IPS-11a (cell line): ENCODE measurements around the gene DGUOK.
A peak's percentile ranks its signal among the peaks of the same experiment; 100 is the strongest.

ENCODE experiments used
- H3K4me3 ChIP-seq: one replicate; pipeline ENCODE4 v1.5.1; 2013; ENCODE audit warnings: low read depth, low read length, control low read depth

DGUOK gene

DNA sequence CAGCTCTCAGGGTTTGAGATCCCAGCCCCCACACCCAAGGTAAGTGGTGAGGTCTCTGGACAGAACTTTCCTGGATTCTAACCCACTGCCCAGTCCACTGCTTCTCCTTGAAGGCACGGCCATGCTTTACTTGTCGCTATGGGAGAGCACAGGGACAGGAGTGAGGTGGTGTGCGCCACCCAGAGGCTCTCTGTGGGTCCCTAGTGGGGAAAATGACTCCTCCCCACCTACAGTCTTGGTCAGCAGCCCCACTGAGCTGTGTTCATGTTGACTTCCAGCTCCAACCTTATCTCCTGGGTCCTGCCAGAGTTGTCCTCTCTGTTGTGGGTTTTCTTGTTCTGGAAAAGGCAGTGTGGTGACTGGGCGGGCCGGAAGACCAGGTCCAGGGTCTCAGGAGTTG, 69.1 kb downstream of the DGUOK start:
- no peak overlapping the region for H3K4me3 ChIP-seq

DNA sequence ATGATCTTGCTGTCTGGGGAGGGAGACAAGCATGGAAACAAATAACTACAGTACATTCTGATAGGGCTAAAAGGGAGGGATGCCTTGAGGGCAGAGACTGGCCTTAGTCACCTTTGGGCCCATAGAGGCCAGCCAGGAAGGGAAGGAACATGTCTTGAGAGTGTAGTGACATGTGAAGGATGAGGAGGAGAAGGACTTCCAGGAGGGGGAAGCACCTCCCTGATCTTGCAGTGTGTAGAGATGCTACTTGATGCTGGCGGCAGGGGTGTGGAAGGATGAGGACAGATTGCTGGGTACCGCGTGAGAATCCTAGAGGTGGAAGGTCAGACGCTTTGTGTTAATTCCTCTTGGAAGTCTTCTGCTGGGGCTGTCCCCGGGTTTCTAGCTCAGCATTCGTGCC, 71.1 kb downstream of the DGUOK start:
- no peak overlapping the region for H3K4me3 ChIP-seq

GRCh38 chr2:73998451-73998850, 71.8 kb downstream of the DGUOK start:
- no peak overlapping the region for H3K4me3 ChIP-seq

DNA sequence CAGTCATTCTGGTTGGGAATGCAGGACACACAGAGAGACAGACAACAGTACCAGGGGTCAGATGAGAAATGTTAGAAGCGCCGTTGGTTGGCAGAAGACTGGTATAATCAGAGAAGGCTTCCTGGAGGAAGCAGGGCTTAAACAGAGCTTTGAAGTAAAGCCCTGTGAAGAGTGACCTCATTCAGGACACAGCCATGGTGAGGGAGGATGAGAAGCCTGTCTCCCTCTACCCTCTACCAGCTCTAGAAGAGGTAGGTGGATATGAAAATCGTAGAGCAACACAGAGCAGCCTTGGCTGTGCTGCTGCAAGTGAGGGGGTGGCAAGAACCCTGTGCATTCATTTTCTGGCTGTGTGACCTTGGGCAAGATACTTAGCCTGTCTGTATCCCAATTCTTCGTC, 72.3 kb downstream of the DGUOK start:
- H3K4me3 ChIP-seq: no peak overlapping the region

GRCh38 chr2:73999881-74000597, 73.4 kb downstream of the DGUOK start:
- no peak overlapping the region for H3K4me3 ChIP-seq

DNA sequence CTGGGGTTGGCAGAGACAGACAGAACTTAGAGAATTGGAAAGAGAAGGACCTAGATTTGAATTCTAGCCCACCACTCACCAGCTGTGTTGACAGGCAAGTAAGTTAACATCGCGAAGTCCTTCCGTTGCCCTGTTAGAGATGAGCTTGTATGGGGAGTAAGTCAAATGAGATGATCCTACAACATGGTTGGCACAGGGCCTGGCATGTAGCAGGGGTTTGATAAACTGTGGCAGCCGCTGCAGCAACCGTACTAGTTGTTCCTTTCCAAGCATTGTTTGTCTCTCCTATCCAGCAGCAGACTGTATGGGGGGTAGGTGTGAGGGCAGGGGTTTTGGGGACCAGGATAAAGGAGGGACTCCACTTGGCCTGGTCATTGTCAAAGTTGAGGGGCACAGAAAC, 74.0 kb downstream of the DGUOK start:
- no peak overlapping the region for H3K4me3 ChIP-seq

DNA sequence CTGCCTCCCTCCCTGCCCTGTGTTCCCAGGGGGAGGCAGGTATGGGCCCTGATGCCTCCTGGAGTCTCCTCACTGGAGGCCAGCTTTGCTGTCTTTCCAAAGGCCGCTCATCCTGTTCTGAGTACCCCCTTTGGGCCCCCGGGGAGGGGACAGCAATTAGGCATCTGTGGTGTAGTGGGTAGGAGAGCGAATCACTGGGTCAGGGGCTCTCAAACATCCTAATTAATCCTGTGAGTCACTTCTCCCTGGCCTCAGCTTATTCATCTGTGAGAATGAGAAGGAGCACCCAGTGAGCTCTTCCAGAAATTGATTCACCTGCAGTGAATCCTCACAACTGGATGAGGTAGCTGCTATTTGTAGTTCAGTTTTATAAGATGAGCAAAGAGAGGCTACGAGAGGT, 74.4 kb downstream of the DGUOK start:
- no peak overlapping the region for H3K4me3 ChIP-seq

DNA sequence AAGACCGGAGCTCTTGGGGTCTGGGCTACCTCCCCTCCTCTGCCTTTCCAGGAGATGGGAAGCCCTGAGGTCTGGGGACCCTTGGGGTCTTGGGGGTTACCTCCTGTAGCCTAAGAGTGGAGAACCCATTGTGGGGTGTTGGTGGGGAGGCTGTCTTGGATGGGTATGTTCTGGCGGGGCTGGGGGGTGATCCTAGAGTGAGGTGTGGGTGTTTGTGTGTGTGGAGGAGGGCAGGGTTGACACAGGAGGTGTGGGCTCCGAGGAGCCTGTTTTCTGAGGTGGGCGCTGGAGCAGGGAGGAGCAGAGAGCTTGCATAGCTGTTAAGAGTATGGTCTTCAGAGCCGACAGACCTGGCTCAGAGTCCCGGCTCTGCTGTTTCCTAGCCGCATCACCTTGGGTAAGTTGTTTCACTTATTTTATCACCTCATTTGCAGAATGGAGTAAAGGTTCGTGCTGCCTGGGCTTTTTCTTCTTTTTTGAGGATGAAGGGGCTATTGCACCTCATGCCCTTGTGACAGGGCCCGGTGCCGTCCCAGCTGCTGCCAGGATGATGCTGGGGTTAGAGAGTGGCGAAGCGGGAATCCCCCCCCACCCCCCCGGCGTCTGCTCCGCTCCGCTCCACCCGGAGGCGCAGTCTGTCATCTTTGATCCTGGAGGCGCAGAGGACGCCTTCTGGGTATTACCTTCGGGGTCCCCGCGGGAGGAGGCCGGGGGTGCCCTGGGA, 75.3 kb downstream of the DGUOK start:
- H3K4me3 ChIP-seq: peak overlapping the region; percentile 24

GRCh38 chr2:74002505-74003421, 76.1 kb downstream of the DGUOK start:
- peak overlapping the region; percentile 74 for H3K4me3 ChIP-seq

DNA sequence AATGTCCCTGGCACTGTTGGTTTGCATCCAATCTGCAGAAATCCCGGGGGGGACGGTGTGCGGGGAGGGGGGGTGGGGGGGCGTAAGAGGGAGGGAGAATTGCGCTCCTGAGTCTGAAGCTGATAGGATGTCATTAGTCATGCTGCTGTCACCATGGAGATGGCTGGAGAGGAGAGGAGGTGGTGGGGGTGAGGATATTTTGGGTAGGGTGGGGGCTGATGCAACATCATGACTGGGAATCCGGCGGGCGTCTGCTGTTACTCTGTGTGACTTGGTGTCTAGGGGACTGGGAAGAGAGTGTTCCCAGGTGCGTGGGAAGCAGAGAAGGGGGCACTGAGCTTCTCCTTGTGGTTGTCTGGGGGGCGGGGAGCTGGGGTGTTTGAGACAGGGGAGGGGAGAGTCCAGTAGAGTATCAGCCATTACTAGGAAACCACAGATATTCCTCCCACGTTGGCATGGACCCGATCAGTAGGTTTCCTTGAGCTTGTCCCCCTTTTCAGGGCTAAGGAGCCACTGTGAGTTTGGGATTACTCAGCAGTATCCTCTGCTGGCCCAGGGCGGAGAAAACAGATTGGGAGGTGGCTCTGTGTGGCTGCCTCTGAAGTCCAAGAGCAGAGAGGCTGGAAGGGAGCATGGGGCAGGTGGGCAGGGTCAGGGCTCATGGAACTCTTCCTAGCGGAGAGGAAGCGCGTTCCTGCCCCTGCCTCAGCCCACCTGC, 77.0 kb downstream of the DGUOK start:
- H3K4me3 ChIP-seq: peak overlapping the region; percentile 24

DNA sequence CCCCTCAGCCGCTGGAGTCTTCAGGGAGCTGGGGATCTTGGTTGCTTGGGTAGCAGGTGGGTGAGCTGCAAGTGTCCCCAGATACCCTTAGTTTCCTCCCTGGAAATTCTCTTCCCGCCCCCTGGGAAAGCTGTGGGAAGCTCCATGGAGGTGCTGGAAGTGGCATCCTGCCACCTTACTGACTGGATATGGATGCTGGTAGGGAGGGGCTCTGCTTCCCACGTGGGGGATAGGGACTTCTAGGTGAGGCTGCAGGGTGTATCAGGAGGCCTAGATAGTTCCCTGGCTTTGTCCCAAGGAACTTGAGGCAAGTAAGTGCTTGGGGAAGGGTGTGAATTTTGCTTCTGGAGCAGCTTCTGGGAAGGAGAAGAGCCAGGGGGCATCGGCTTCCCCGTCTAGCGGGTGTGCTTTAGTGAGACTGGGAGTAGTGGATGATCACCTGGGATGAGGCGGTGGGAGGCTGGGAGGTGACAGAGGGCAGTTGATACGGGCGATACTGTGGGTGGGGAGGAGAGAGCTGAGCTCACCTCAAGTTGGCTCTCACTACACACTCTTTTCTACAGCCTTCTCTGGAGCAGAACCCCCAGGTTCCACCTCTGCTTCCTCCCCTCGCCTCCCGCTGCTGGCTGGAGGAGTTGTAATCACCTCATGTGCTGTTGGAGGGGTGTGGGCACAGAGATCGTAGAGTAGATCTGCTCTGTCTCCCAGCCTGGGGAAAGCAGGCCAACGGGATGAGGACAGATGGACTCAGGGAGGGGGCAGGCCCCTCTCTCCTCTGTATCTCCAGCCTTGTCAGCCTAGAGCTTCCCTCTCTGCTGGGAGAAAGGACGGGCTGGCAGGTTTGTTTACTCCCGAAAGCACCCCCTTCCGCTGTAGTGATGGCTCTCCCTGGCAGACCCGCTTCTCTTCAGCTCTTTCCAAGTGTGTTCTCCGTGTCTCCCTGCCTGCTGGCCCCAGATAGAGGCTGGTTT, 77.8 kb downstream of the DGUOK start:
- no peak overlapping the region for H3K4me3 ChIP-seq

DNA sequence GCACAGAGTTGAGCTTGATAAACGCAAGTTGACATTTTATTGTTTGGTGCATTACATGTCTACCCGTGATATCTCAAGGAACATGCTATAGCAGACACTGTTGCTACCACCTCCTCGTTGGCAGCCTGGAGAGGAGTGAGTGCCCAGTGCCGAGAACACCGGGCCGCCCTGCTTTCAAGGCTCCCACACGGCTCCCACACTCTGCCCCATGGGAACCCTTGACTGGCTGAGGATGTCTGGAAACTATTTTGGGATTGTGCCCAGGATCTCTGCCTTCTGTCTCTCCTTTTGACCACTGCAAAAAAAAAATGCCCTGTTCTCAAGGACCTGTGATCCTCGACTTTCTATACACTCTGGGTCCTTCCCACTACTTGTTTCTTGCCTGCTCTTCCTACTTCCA, 79.1 kb downstream of the DGUOK start:
- H3K4me3 ChIP-seq: no peak overlapping the region

GRCh38 chr2:74006459-74006858, 79.8 kb downstream of the DGUOK start:
- no peak overlapping the region for H3K4me3 ChIP-seq

DNA sequence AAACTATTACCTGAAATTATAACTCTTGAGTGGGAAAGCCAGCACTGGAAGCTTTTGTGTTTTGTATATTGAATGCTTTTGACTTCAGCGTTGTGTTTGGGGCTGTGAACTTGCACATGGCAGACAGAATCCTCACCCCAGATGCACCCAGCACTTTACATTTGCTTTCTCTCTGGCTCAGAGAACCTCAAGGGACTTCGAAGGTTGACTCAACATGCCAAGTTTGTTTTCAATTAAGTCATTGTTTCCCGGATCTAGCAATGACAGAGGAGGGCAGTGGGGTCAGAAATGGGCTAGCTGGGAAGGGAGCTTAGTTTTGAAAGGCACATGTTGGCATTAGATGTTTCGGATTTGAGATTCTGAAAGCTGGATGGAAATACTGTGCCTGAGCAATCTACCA, 80.4 kb downstream of the DGUOK start:
- H3K4me3 ChIP-seq: no peak overlapping the region

DNA sequence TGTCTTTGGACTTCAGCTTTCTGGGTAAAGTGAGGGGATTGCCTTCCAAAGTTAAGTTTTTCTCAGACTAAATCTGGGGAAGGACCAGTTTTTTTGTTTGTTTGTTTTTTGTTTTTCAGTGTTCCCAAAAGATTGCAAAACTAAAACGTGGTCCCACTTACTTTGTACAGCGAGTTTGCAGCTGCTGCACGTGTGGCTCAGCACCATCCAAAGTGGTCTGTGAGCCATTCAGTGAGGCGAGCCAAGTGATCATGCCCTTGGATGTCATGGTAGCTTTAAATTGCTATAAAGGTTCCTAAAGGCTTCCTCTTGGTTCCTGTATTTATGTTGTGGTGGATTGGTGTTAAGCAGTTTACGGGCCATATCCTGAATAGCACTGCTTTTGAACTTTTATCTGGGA, 81.0 kb downstream of the DGUOK start:
- no peak overlapping the region for H3K4me3 ChIP-seq
